Ovary (tissue), 3 donors: Measurements from ENCODE around the gene ME3.

Experiments
- CTCF ChIP-seq, 3 donors: fragments of 450-650 bp in 2 of 3; fragments of 200-600 bp in 1 of 3; IDR thresholded peaks; one replicate each; pipeline versions ENCODE4 v1.5.1 to v1.8.0; 2016 to 2022; ENCODE audit warnings: antibody characterized with exemption in 3 of 3, mild to moderate bottlenecking in 1 of 3
- EP300 ChIP-seq: sonication (generic); formaldehyde crosslinking; IDR thresholded peaks from one replicate; pipeline ENCODE4 v1.6.1; 2017; ENCODE audit warnings: antibody characterized with exemption
- POLR2A ChIP-seq: fragments of 450-650 bp; IDR thresholded peaks from one replicate; pipeline ENCODE4 v1.6.1; 2017; ENCODE audit warnings: antibody characterized with exemption, mild to moderate bottlenecking, moderate library complexity
- donor health status: DM: no; HTN: no; CAD: no.

- TF ChIP-seq EP300 (no peak), CTCF (IDR thresholded peaks at IDR 0.05) (no peak), POLR2A (no peak)
Observed at GRCh38 chr11:86576946-86577624, 95.3 kb downstream of the ME3 start.
